ENCODE measurements around the gene INKA1. TPM values are rescaled to one million over a fixed set of nuclear protein-coding genes. Genes with fewer than 3 reads are reported as not detected.

The INKA1 gene
- total and polyA plus RNA-seq, 9 of the 15 experiments (the other 6 are each of a cell fraction or from before 2014, with no cell fraction given): 0.55 to 13.9 (median 6.7) TPM

- Histone ChIP-seq H3K27me3 (ENCODE audit: control insufficient read depth in 2 of 2, insufficient read depth in 2 of 2, low read length in 2 of 2) (no peaks in the 10 kb centered on the region), H3K9me1 (ENCODE audit: control insufficient read depth, insufficient read depth, low read length) (no peaks in the 10 kb centered on the region), H3K4me1 (replicated peaks in 1 of 2; ENCODE audit: control insufficient read depth in 2 of 2, insufficient read depth in 2 of 2, low read length in 2 of 2) (peaks cover 7 to 10% of the 10 kb centered on the region in 2 experiments; a peak in 3 of 5 replicates), H3K79me2 (ENCODE audit: control insufficient read depth, insufficient read depth, low read length) (no peaks in the 10 kb centered on the region), H3K4me3 (no peak overlapping the region), H3K9me3 (replicated peaks; ENCODE audit: control insufficient read depth, insufficient read depth, low read depth, low read length) (no peaks in the 10 kb centered on the region), H3K36me3 (ENCODE audit: control insufficient read depth, insufficient read depth, low read length) (no peaks in the 10 kb centered on the region), H3K4me2 (ENCODE audit: insufficient read depth, low read length) (no peak overlapping the region), H3K9ac (ENCODE audit: insufficient read depth in 1 of 2, low read depth in 2 of 2, low read length in 2 of 2) (no peak overlapping the region), H3K27ac (ENCODE audit: extremely low read depth, low read depth, low read length) (no peak overlapping the region), H4K20me1 (replicated peaks; ENCODE audit: control insufficient read depth, insufficient read depth, low read length) (no peaks in the 10 kb centered on the region), H2AFZ (ENCODE audit: low read depth, low read length) (no peak overlapping the region)
- intact Hi-C loops (cut with micrococcal nuclease) (no loop called here), in situ Hi-C loops (cut with MboI) (no loop called here)
- CTCF ChIA-PET (ENCODE audit: low intra/inter-chr PET ratio): no interaction called here
- BruUV-seq (replicated peaks): no TSS peak
- DNase-seq (ENCODE audit: extremely low read depth in 1 of 4, low spot score in 3 of 4) (peak in 1 of 4 experiments; percentile 1), ATAC-seq (no peak), FAIRE-seq (no peak)
- WGBS (ENCODE audit: insufficient coverage, low coverage, missing lambda C conversion rate): 10% methylated on average over 3 of the region's 4 CpGs
- TF ChIP-seq, protein P1, sequence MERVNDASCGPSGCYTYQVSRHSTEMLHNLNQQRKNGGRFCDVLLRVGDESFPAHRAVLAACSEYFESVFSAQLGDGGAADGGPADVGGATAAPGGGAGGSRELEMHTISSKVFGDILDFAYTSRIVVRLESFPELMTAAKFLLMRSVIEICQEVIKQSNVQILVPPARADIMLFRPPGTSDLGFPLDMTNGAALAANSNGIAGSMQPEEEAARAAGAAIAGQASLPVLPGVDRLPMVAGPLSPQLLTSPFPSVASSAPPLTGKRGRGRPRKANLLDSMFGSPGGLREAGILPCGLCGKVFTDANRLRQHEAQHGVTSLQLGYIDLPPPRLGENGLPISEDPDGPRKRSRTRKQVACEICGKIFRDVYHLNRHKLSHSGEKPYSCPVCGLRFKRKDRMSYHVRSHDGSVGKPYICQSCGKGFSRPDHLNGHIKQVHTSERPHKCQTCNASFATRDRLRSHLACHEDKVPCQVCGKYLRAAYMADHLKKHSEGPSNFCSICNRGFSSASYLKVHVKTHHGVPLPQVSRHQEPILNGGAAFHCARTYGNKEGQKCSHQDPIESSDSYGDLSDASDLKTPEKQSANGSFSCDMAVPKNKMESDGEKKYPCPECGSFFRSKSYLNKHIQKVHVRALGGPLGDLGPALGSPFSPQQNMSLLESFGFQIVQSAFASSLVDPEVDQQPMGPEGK (CRISPR knock-in tag; IDR thresholded peaks at IDR 0.05; ENCODE audit: borderline replicate concordance): no peak
- TF ChIP-seq ZNF589 (CRISPR knock-in tag; IDR thresholded peaks at IDR 0.05; ENCODE audit: low read depth): no peak
- TF ChIP-seq EGR1 (conservative IDR thresholded peaks at IDR 0.05): no peak
- no peak for TF ChIP-seq HDGF (IDR thresholded peaks at IDR 0.05)
- no peak for TF ChIP-seq CEBPG (CRISPR knock-in tag; IDR thresholded peaks at IDR 0.05)
- no peak for TF ChIP-seq CEBPG (tag; conservative IDR thresholded peaks at IDR 0.05 in 1 of 2, IDR thresholded peaks at IDR 0.05 in 1 of 2)
- TF ChIP-seq, protein P2, sequence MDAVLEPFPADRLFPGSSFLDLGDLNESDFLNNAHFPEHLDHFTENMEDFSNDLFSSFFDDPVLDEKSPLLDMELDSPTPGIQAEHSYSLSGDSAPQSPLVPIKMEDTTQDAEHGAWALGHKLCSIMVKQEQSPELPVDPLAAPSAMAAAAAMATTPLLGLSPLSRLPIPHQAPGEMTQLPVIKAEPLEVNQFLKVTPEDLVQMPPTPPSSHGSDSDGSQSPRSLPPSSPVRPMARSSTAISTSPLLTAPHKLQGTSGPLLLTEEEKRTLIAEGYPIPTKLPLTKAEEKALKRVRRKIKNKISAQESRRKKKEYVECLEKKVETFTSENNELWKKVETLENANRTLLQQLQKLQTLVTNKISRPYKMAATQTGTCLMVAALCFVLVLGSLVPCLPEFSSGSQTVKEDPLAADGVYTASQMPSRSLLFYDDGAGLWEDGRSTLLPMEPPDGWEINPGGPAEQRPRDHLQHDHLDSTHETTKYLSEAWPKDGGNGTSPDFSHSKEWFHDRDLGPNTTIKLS (IDR thresholded peaks at IDR 0.05; ENCODE audit: borderline replicate concordance, low read depth): no peak
- TF ChIP-seq FOXM1 (IDR thresholded peaks at IDR 0.05; ENCODE audit: low read depth): no peak
- TF ChIP-seq FOXM1 (CRISPR knock-in tag; IDR thresholded peaks at IDR 0.05; ENCODE audit: low read depth): no peak
- no peak for TF ChIP-seq YY1 (IDR thresholded peaks at IDR 0.05; ENCODE audit: borderline replicate concordance in 1 of 3, control insufficient read depth in 1 of 3, extremely low read depth in 1 of 3, insufficient read depth in 3 of 3, insufficient read length in 1 of 3, insufficient replicate concordance in 2 of 3, low read depth in 1 of 3, low read length in 2 of 3)
- POLR2A ChIA-PET: interaction anchor here (1.1 kb wide), 1 partner anchor 8 kb away, joined by 5 read pairs; the partner anchor contains the start of gene IP6K1
Measured at GRCh38 chr3:49794431-49794830, 8.6 kb upstream of the INKA1 start.

Data from K562 (cell line).